GM12874 (cell line): ENCODE data around the gene SKAP2.

Experiments used
- CTCF ChIP-seq: IDR thresholded peaks from 2 replicates; pipeline ENCODE4 v1.5.1; 2011; ENCODE audit warnings: low read depth, mild to moderate bottlenecking, control low read depth, low read length, moderate library complexity; ENCODE audit not compliant: insufficient read depth

Gene SKAP2

GRCh38 chr7:26897928-26898327 is 33.5 kb upstream of the SKAP2 start:
- TF ChIP-seq CTCF = no peak

DNA sequence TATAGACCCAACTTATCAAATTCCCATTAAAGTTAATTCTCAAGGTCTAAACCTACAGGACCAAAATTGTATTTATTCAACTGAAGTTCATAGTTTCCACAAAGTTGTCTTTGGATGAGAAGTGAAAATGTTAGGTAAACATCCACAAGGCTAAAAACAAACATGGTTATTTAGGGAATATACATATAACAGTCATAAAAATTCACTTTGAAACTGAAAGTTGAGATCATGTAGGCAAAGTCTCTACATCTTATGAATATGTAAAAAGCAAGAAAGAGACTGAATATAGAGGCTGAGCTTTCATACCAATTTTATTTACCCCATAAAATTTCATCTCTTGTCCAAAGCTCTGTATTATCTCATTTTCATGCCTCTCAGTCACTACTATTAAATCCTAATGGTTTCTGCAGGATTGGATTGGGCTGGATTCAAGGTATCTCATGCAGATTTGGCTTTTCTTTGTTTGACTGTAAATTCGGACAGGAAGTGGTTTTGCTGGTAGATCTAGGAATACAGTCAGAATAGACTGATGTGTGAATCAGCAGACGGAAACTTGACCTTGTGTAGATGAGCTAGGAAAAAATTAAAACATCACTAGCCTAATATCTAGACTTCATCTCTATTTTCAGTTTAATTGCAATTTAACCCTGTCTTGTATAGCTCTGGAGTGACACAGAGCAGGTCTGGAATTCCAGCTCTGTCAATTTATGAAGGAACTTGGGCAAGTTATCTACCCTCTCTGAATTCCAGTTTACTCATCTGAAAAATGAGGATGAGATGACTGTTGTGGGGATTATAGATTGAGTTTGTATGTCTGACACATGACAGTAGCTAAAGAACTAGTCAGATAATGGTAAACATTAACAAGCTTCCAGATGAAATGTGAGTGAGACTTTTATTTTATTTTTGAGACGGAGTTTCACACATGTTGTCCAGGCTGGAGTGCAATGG is 27.3 kb upstream of the SKAP2 start:
- TF ChIP-seq CTCF = no peak

DNA sequence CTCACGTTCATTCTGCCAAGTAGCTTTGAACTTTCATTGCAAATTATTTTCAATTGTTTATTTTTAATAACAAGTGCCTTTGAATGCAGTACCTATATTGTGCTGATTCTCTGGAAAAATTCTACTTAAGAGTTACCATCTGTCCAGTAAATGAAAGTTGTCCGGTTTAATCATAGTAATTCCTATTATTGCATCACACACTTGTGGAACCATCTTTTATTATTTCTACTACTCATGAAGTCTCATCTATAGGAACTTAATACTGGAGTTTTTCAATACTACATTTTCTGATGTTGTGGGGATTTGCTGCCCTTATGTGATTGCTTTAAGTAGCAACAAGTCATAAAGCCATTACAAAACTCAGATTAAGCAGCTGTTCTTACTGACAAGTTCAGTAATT is 16.5 kb upstream of the SKAP2 start:
- no peak for TF ChIP-seq CTCF

DNA sequence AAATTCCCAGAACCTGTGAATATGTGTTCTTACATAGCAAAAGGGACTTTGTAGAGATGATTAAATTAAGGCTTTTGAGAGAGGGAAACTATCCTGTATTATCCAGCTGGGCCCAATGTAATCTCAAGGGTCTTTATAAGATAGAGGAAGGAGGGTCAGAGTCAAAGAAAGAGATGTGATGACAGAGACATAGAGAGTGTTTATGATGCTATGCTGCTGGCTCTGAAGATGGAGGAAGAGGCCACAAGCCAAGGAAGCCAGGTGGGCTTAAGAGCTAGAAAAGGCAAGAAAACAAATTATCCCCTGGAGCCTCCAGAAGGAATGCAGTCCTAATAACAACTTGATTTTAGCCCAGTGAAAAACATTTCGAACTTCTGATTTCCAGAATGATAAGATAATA is 15.3 kb upstream of the SKAP2 start:
- no peak for TF ChIP-seq CTCF

DNA sequence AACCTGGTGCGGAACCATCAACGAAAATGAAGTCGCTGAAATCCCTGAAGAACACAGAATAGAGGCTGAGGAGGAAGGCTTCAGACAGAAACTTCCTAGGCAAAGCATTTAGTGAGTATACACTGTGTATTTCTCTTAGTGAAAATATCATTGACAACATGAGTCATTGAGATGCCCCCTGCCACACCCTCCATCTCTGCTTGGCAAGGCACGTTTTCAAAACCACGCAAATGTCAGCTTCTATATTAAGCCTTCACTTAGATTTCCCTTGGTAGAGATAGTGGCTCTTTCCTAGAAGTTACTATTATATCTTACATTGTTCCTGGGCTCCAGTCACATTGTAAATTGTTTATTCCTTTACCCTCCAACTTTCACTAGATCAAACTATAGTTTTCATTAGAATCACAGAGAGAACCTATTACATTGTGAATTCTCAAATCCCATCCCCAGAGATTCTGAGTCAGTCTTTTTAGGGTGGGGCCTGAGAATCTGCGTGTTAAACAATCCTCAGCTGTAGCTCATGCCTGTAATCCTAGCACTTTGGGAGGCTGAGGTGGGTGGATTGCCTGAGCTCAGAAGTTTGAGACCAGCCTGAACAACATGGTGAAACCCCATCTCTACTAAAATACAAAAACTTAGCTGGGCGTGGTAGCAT is 4.6 kb upstream of the SKAP2 start:
- TF ChIP-seq CTCF = no peak

DNA sequence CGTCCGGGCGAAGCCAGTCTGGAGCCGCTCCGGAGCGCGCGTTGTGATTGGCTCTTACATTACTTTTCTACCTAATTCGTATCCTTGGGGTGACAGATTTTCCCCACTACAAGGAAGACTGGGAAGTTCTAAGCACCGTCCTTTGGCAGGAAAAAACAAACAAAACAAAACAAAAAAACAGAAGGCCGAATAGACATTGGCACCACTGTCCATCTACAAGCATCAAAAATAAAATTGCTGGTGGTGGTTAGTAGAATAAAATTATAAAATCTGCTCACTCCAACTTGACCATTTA is 651 bp upstream of the SKAP2 start:
- TF ChIP-seq CTCF = no peak

DNA sequence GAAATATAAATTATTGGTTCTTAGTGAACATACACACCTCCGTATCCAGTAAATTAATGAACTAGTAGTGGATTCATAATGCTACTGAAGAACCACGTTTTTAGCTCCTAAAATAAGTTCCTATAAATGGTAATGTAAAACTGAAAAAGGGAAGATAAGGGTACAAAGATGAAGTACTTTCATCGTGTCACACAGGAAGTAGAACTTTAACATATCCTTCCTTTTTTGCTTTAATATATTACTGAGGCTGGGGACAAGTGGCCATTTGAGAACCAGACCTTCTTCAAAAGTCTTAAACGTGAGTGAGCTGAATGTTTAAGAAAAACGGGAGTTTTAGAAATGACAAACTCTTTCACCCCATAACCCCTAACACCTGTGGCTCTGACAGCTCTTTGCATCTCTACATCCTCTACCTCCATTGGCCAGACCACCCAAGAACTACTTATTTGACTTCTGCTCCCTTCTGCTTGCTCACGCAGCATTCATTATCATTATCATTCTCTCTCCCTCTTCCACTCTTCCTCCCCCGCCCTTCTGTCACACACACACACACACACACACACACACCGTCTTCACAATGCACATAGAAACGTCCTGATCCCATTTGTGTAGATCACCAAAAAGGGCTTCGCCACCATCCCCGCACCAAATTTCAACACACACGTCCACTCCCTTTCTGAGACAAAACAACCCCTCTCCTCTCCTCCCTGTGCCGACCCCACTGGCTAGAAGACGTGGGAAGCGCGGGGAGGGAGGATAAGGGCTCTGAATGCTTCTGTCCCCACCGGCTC is 677 bp downstream of the SKAP2 start:
- no peak for TF ChIP-seq CTCF
